Skeletal muscle satellite cell (primary cell): ENCODE measurements around the gene FBXW10B. TPM values are rescaled to one million over a fixed set of nuclear protein-coding genes. Genes with fewer than 3 reads are reported as not detected.
"Not testable (repeated sequence)": the region's sequence is repeated elsewhere in the genome, so short reads cannot be mapped to it uniquely, and the experiment has no call there.

Experiments
- H3K27me3 ChIP-seq: 2 replicates; pipeline ENCODE4 v1.7.0; 2013; ENCODE audit warnings: low read length; ENCODE audit not compliant: control insufficient read depth, insufficient read depth
- H3K36me3 ChIP-seq: 2 replicates; pipeline ENCODE4 v1.7.0; 2013; ENCODE audit warnings: mild to moderate bottlenecking, control low read depth, low read length; ENCODE audit not compliant: insufficient read depth
- H3K4me1 ChIP-seq: 2 replicates; pipeline ENCODE4 v1.7.0; 2013; ENCODE audit warnings: low read length; ENCODE audit not compliant: control insufficient read depth, insufficient read depth
- H3K4me2 ChIP-seq: 2 replicates; pipeline ENCODE4 v1.7.0; 2013; ENCODE audit warnings: mild to moderate bottlenecking, low read length
- H3K4me3 ChIP-seq: 2 replicates; pipeline ENCODE4 v1.7.0; 2013; ENCODE audit warnings: low read length
- H3K9ac ChIP-seq: 2 replicates; pipeline ENCODE4 v1.7.0; 2013; ENCODE audit warnings: mild to moderate bottlenecking, low read depth, low read length, moderate library complexity
- H3K9me3 ChIP-seq: replicated peaks from 2 replicates; pipeline ENCODE4 v1.7.0; 2013; ENCODE audit warnings: mild to moderate bottlenecking, control low read depth, low read length
- small RNA-seq: library from RNA; depleted of rRNA; stranded (forward); fragments of <200 nt; gene quantifications from one replicate; pipeline ENCODE3, GENCODE V24; 2012

The FBXW10B gene

DNA sequence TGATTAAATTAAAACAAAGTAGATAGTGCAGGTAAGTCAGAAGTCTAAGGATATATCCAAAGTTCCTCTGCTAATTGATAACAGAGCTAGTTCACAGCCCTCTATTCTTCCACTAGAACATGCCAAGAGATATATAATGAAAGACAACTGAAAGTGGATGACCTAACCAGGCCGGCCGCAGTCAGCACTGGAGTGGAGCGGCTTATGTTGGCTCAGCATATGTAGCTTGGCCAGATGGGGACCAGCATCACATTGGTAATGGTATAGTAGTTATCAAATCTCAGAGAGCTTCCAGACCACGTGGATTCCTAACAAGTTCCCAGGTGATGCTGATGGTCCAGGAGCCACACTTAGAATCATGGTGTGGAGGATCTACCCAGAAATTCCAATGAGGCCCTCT lies 38.0 kb downstream of the FBXW10B start:
- not testable (repeated sequence) for H3K27me3 ChIP-seq, H3K4me3 ChIP-seq, H3K9ac ChIP-seq, H3K4me2 ChIP-seq, H3K9me3 ChIP-seq, H3K36me3 ChIP-seq, H3K4me1 ChIP-seq

DNA sequence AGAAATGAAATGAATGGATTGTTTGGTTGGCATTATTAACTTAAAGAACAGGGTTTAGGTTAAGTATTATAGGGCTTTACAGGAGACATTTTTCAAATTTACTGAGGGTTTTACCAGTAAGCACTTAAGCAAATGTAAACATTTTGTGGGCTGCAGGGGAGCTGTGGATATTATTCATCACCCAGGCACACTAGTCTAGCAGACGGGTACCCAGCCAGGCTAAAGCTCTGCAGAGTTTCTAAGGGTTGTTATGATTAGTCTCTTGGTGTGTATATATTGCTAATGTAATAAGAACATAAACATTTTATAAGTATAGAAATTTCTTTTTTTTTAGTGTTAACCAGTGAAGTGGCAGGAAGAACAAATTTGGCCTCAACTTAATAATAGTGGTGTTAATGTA lies 42.7 kb downstream of the FBXW10B start:
- H3K4me1 ChIP-seq, H3K36me3 ChIP-seq: not testable (repeated sequence)

DNA sequence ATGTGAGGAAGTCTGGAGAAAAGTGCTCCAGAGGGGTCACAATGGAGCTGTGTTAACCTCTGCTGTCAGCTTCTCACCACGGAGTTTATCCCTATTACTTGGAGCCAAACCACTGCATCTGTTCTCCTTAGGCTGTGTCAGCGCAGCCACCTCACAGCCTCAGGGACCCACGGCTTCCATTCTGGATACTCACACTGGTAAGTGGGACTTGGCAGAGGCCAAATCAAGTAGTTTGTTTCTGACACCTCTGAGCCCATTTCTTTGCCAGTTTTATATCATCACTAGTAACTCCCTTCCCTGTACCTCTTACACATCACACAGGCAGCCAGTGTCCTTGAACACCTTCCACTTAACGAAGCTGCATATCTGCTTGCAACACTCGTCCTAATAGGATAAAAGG lies 44.8 kb downstream of the FBXW10B start:
- H3K4me3 ChIP-seq, H3K4me2 ChIP-seq, H3K9ac ChIP-seq, H3K9me3 ChIP-seq, H3K4me1 ChIP-seq, H3K27me3 ChIP-seq, H3K36me3 ChIP-seq: not testable (repeated sequence)

More for the DNA sequence above, 42.7 kb downstream of the FBXW10B start:
- not testable (repeated sequence) for H3K4me3 ChIP-seq, H3K9me3 ChIP-seq, H3K9ac ChIP-seq, H3K27me3 ChIP-seq, H3K4me2 ChIP-seq

DNA sequence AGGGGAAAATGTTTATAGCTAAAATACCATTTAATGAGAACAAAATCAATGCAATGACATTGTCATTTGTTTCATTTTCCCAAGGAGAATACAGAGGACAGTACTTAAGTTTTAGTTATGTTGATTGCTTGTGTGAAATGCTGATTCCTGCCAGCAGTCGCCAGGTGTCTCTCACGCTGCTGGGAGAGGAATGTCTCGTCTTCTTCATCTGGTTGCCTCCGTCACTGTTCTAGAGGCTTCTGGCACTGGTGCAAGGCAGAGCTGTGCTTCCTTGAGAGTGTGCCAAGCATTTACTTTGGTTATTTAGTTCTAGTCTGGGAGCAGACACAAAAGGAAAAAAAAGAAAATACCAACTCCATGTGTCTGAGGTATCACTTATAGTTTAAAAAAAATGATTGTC lies 45.6 kb downstream of the FBXW10B start:
- H3K4me2 ChIP-seq, H3K9me3 ChIP-seq, H3K4me3 ChIP-seq, H3K4me1 ChIP-seq, H3K36me3 ChIP-seq, H3K9ac ChIP-seq, H3K27me3 ChIP-seq: not testable (repeated sequence)

Small RNA genes lying within 50 kb of the gene (small RNA-seq; reads per million reads assigned to genes)
- gene AC005838.1 (not detected), gene RF00090 (not detected)
